Right lobe of liver (tissue), 6 donors: ENCODE data around the gene IRF8. TPM values are rescaled to one million over a fixed set of nuclear protein-coding genes. Genes with fewer than 3 reads are reported as not detected.

Experiments used
- ATAC-seq, 4 donors: fragments of 200-7000 bp; cut with Tn5 transposase; one replicate each; pipeline ENCODE4 v1.9.1; 2020; ENCODE audit warnings: mild to moderate bottlenecking in 4 of 4, moderate library complexity in 4 of 4
- DNase-seq, 3 donors: peaks; one replicate each; pipeline ENCODE4 v3.0.0-alpha.2; 2020
- H3K27ac ChIP-seq, 3 donors: fragments of 200-600 bp; one replicate each; pipeline ENCODE4 v1.8.0; 2022
- H3K27me3 ChIP-seq, 2 donors: fragments of 200-600 bp; one replicate each; pipeline ENCODE4 v1.8.0; 2022
- H3K36me3 ChIP-seq, 4 donors: fragments of 200-600 bp; sonication (generic) in 1 of 4; one replicate each; pipeline versions ENCODE4 v1.5.1 to v1.8.0; 2017 to 2022; ENCODE audit warnings: control low read depth in 1 of 4
- H3K4me1 ChIP-seq, 4 donors: fragments of 200-600 bp; sonication (generic) in 1 of 4; one replicate each; pipeline versions ENCODE4 v1.5.1 to v1.8.0; 2017 to 2022; ENCODE audit warnings: control low read depth in 1 of 4
- H3K4me3 ChIP-seq, 3 donors: fragments of 200-600 bp; one replicate each; pipeline ENCODE4 v1.8.0; 2022
- H3K9me3 ChIP-seq, 4 donors: fragments of 200-600 bp; sonication (generic) in 1 of 4; one replicate each; pipeline versions ENCODE4 v1.5.1 to v1.8.0; 2017 to 2022; ENCODE audit warnings: control low read depth in 1 of 4
- POLR2A ChIP-seq: fragments of 450-650 bp; IDR thresholded peaks from one replicate; pipeline ENCODE4 v1.6.1; 2017; ENCODE audit warnings: antibody characterized with exemption, mild to moderate bottlenecking
- WGBS: methylation state at CpG from one replicate; pipeline ENCODE4 v1.1.6; 2018; ENCODE audit warnings: low coverage, low lambda C conversion rate; ENCODE audit not compliant: insufficient coverage; ENCODE audit errors: missing lambda C conversion rate; 5-methylcytosine and 5-hydroxymethylcytosine counted together
- intact Hi-C, 2 donors: fragments of 100-400 bp; cut with DNase I; formaldehyde crosslinking; loops; one replicate each; pipeline versions ENCODE4 v1.11.2 to v1.14.1; 2022
- total RNA-seq, 6 experiments: library from RNA; depleted of rRNA in 2 of 6; stranded (reverse); fragments of >200 nt in 2 of 6; fragmentation: NEBNext Ultra II Directional in 3 of 6; extraction: Animal tissue kit (Norgen Biotek cat#: 25700) in 3 of 6; gene quantifications; one replicate each; pipeline versions ENCODE4 v1.1.0 to v1.2.4, GENCODE V29; 2016 to 2023
- TF ChIP-seq, protein P1 (sequence below), 4 donors: fragments of 200-600 bp in 3 of 4; fragments of 450-650 bp in 1 of 4; IDR thresholded peaks; one replicate each; pipeline versions ENCODE4 v1.5.1 to v1.8.0; 2016 to 2022; ENCODE audit warnings: antibody characterized with exemption in 4 of 4, mild to moderate bottlenecking in 2 of 4
- donor health status: DM: no; HTN: yes; CAD: no.
- donor health status: DM: no; HTN: no; CAD: no.
- donor health status: DM: no; HTN: no; CAD: no.
- donor health status: DM: no; HTN: yes; CAD: no.
- donor health status: DM: no; HTN: yes; CAD: no.

Gene IRF8
- total RNA-seq, 6 experiments from 2014 or later: 4.8 to 19.6 (median 14.6) TPM

DNA sequence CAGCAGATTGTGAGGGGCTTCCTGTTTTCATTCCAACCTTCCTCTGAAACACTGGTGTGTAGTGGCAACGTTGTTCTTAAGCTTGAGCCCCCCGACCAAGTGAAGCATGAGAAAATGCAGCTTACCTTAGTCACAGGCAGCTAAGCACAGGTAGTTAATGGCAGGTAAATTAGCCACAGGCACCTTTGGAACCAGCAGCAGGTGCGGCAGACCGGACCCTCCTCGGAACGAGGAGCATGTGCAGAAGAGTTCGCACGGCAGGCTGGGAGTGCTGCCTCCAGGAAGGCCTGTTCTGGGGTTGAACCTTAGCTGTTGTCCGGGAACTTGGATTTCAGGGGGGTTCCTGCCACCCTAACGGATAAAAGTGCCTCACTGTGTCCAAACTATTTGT, 7.2 kb upstream of the IRF8 start:
- no peak overlapping the region for H3K4me3 ChIP-seq
- H3K27ac ChIP-seq: no peak overlapping the region
- intact Hi-C loops: no loop called here
- ATAC-seq: no peak
- no peak for DNase-seq
- H3K9me3 ChIP-seq: no peaks in the 10 kb centered on the region
- no peak for TF ChIP-seq POLR2A
- TF ChIP-seq, protein P1, sequence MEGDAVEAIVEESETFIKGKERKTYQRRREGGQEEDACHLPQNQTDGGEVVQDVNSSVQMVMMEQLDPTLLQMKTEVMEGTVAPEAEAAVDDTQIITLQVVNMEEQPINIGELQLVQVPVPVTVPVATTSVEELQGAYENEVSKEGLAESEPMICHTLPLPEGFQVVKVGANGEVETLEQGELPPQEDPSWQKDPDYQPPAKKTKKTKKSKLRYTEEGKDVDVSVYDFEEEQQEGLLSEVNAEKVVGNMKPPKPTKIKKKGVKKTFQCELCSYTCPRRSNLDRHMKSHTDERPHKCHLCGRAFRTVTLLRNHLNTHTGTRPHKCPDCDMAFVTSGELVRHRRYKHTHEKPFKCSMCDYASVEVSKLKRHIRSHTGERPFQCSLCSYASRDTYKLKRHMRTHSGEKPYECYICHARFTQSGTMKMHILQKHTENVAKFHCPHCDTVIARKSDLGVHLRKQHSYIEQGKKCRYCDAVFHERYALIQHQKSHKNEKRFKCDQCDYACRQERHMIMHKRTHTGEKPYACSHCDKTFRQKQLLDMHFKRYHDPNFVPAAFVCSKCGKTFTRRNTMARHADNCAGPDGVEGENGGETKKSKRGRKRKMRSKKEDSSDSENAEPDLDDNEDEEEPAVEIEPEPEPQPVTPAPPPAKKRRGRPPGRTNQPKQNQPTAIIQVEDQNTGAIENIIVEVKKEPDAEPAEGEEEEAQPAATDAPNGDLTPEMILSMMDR (IDR thresholded peaks at IDR 0.05): no peak
- no peaks in the 10 kb centered on the region for H3K4me1 ChIP-seq
- no peaks in the 10 kb centered on the region for H3K36me3 ChIP-seq
- 82% methylated on average over 4 of the region's 10 CpGs for WGBS
- H3K27me3 ChIP-seq: no peaks in the 10 kb centered on the region

DNA sequence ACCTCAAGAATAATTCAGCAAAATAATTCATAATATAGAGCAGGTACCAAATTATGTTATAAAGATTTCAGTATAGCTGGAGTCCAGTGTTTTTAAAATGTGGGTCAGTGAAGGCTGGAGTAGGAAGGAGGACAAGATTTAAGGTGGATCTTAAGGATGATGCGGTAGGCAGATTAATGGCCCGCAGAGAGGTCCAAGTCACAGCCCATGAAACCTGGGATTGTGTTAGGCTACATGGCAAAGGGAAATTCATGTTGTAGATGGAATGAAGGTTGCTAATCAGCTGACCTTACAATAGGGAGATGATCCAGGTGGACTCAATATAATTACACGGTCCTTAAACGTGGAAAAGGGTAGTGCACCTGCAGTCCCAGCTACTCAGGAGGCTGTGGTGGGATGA, 6.2 kb upstream of the IRF8 start:
- H3K27me3 ChIP-seq: no peaks in the 10 kb centered on the region
- no peak overlapping the region for H3K4me3 ChIP-seq
- 79% methylated on average over 4 of the region's 4 CpGs for WGBS
- intact Hi-C loops: no loop called here
- DNase-seq (no peak), ATAC-seq (no peak)
- H3K4me1 ChIP-seq: peaks cover 0 to under 1% (median 0%) of the 10 kb centered on the region in 4 donors
- H3K9me3 ChIP-seq: no peaks in the 10 kb centered on the region
- no peaks in the 10 kb centered on the region for H3K36me3 ChIP-seq
- TF ChIP-seq, protein P1 (IDR thresholded peaks at IDR 0.05): no peak
- TF ChIP-seq POLR2A: no peak
- H3K27ac ChIP-seq: no peak overlapping the region

DNA sequence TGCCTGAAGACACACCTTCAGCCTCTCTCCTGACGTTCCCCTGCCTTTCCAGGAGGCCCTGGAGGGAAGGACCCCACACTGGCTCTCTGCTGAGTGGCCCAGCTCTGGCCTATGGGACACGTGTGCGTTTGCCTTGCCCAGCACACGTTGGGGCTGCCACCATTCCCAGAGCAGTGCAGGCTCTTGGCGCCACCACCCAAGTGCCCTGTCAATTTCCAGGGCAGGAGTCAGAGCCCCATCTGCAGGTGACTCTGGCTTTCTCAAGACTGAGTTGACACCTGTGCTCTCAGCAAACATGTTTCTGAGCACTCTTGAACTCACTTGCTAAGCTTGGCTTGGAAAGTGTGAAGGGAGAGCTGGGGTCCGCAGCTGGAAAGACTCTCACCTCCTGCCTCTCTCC, 4.7 kb upstream of the IRF8 start:
- no peaks in the 10 kb centered on the region for H3K36me3 ChIP-seq
- no peaks in the 10 kb centered on the region for H3K27me3 ChIP-seq
- H3K4me1 ChIP-seq: peaks cover 0 to 7% (median 2%) of the 10 kb centered on the region in 4 donors
- H3K9me3 ChIP-seq: no peaks in the 10 kb centered on the region
- no peak for TF ChIP-seq POLR2A
- TF ChIP-seq, protein P1 (IDR thresholded peaks at IDR 0.05): peak; percentile 23 to 51 (median 32)
- H3K27ac ChIP-seq: no peak overlapping the region
- H3K4me3 ChIP-seq: no peak overlapping the region
- WGBS: 20% methylated on average over 1 of the region's 6 CpGs
- intact Hi-C loops: no loop called here
- DNase-seq: peak in 2 of 3 donors; percentile 61 to 67
- peak; percentile 29 to 51 (median 39) for ATAC-seq

DNA sequence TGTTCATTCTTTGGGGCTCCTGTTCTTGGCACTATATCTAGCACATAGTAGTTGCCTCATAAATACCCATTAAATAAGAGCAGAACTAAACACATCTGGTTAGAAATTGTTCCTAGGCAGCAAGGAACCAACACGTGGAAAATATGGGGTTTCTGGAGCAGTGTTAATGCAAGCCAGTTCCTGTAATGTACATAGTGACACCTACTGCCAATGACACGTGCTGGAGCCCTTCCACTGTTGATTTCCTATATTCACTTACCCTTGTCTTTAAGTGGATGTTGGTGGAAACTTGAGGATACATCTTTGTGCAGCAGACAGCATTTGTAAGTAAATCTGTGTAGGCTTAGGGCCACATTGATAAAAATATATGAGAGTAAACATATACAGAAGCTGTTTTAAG, 1.6 kb upstream of the IRF8 start:
- no peaks in the 10 kb centered on the region for H3K36me3 ChIP-seq
- DNase-seq (no peak), ATAC-seq (no peak)
- H3K4me3 ChIP-seq: no peak overlapping the region
- H3K27ac ChIP-seq: no peak overlapping the region
- peaks cover 0 to 18% (median 4%) of the 10 kb centered on the region in 4 donors for H3K4me1 ChIP-seq
- intact Hi-C loops: no loop called here
- H3K27me3 ChIP-seq: no peaks in the 10 kb centered on the region
- 35% methylated on average over 2 of the region's 2 CpGs for WGBS
- TF ChIP-seq POLR2A: no peak
- TF ChIP-seq, protein P1 (IDR thresholded peaks at IDR 0.05): no peak
- no peaks in the 10 kb centered on the region for H3K9me3 ChIP-seq

DNA sequence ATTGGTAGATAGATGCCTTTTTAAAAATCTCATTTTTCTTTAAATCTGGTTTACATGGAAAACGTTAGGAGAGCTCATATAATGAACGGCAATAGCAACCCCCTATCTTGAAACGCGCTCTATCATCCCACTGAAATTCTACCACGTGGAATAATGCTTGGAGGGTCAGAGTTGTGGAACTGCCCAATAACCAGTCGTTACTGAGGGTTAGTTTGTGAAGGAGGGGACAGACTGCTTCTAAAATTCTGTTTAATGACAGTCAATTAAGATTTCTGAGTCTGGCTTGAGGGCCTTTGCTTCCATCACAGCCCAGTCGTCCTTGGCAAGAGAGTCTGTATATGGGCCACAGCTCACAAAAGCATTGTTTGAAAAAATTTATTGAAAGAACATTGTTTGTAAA, 482 bp downstream of the IRF8 start:
- no peaks in the 10 kb centered on the region for H3K9me3 ChIP-seq
- H3K27me3 ChIP-seq: no peaks in the 10 kb centered on the region
- DNase-seq (no peak), ATAC-seq (peak in 1 of 4 donors; percentile 3)
- 5% methylated on average over 7 of the region's 7 CpGs for WGBS
- intact Hi-C loops: no loop called here
- TF ChIP-seq, protein P1 (IDR thresholded peaks at IDR 0.05): no peak
- TF ChIP-seq POLR2A: no peak
- peaks cover 0 to 26% (median 8%) of the 10 kb centered on the region in 4 donors for H3K4me1 ChIP-seq
- peak overlapping the region; percentile 67 to 78 (median 67) for H3K4me3 ChIP-seq
- H3K27ac ChIP-seq: peak overlapping the region; percentile 70 to 95 (median 90)
- H3K36me3 ChIP-seq: peaks cover 0 to 9% (median 0%) of the 10 kb centered on the region in 4 donors
